Fibroblast of lung (primary cell): ENCODE measurements around the gene WNT8A.

Source experiments
- CTCF ChIP-seq, 2 donors: IDR thresholded peaks in 1 of 2; conservative IDR thresholded peaks in 1 of 2; 1 replicate in 1 of 2; 2 replicates in 1 of 2; pipeline ENCODE4 v1.5.1; 2011 to 2012; ENCODE audit warnings: low read length in 2 of 2, control low read depth in 1 of 2, inconsistent platforms in 1 of 2, low read depth in 1 of 2, mild to moderate bottlenecking in 1 of 2
- EZH2 ChIP-seq: IDR thresholded peaks from 2 replicates; pipeline ENCODE4 v1.5.1; 2012; ENCODE audit warnings: low read length, control low read depth, mild to moderate bottlenecking; ENCODE audit errors: missing control alignments

- TF ChIP-seq CTCF (conservative IDR thresholded peaks at IDR 0.05 in 1 of 2, IDR thresholded peaks at IDR 0.05 in 1 of 2; ENCODE audit: low read depth in 1 of 2, low read length in 2 of 2) (peak; percentile 83 to 88), EZH2 (no peak)
These were observed 14.9 kb upstream of the WNT8A start for GRCh38 chr5:138068742-138069600.
